Measurements from ENCODE around the gene LCE1F.

LCE1F gene

GRCh38 chr1:152776361-152776760, 1.4 kb downstream of the LCE1F start:
- no peak for DNase-seq (ENCODE audit: low read depth in 2 of 2)

- DNase-seq (ENCODE audit: low read depth in 2 of 2) = no peak
These were observed 2.7 kb downstream of the LCE1F start for GRCh38 chr1:152777510-152778137.

GRCh38 chr1:152783095-152783494, 8.2 kb downstream of the LCE1F start:
- no peak for DNase-seq (ENCODE audit: low read depth in 2 of 2)

GRCh38 chr1:152786077-152786476, 11.1 kb downstream of the LCE1F start, which contains the start of gene LCE1E:
LCE1E (plus strand) TSS chr1:152786257; CDS start chr1:152787300, 1,043 bp downstream.
- DNase-seq (ENCODE audit: low read depth in 2 of 2) = no peak

- DNase-seq (ENCODE audit: low read depth in 2 of 2) = no peak
These were observed 20.7 kb downstream of the LCE1F start for GRCh38 chr1:152795686-152796085.

- DNase-seq (ENCODE audit: low read depth in 2 of 2) = no peak
These were observed 21.5 kb downstream of the LCE1F start, which contains the start of gene LCE1D for GRCh38 chr1:152796421-152796820. LCE1D (plus strand) TSS chr1:152796721; CDS start chr1:152797795, 1,074 bp downstream.

- DNase-seq (ENCODE audit: low read depth in 2 of 2) = no peak
These were observed 26.4 kb downstream of the LCE1F start for GRCh38 chr1:152801333-152801732.

- no peak for DNase-seq (ENCODE audit: low read depth in 2 of 2)
These were observed 31.6 kb downstream of the LCE1F start, which contains the start of gene LCE1C for GRCh38 chr1:152806576-152806975. LCE1C (minus strand) TSS chr1:152806651; CDS start chr1:152805478, 1,173 bp downstream.

GRCh38 chr1:152811050-152811449, 36.1 kb downstream of the LCE1F start:
- no peak for DNase-seq (ENCODE audit: low read depth in 2 of 2)

- DNase-seq (ENCODE audit: low read depth in 2 of 2) = no peak
These were observed 36.7 kb downstream of the LCE1F start, which contains the start of gene LCE1B for GRCh38 chr1:152811671-152812070. LCE1B (plus strand) TSS chr1:152811971; CDS start chr1:152812447, 476 bp downstream.

- no peak for DNase-seq (ENCODE audit: low read depth in 2 of 2)
These were observed 42.4 kb downstream of the LCE1F start for GRCh38 chr1:152817309-152817708.

GRCh38 chr1:152823294-152823693, 48.4 kb downstream of the LCE1F start:
- no peak for DNase-seq (ENCODE audit: low read depth in 2 of 2)

- no peak for DNase-seq (ENCODE audit: low read depth in 2 of 2)
These were observed 50.0 kb downstream of the LCE1F start for GRCh38 chr1:152824964-152825363.
